Gastroesophageal sphincter (tissue), 4 donors: ENCODE measurements around the gene PNMT. TPM values are rescaled to one million over a fixed set of nuclear protein-coding genes. Genes with fewer than 3 reads are reported as not detected.

ENCODE experiments used
- ATAC-seq: fragments of 150-250 bp; one replicate; pipeline ENCODE4 v1.9.1; 2016; ENCODE audit warnings: mild to moderate bottlenecking, moderate library complexity
- H3K27ac ChIP-seq, 4 donors: fragments of 200-600 bp; sonication (generic) in 3 of 4; 1 replicate in 3 of 4; 2 replicates in 1 of 4; pipeline ENCODE4 v1.5.1; 2016 to 2019
- H3K27me3 ChIP-seq: fragments of 200-600 bp; sonication (generic); one replicate; pipeline ENCODE4 v1.5.1; 2019
- H3K36me3 ChIP-seq, 2 donors: fragments of 200-600 bp; sonication (generic); one replicate each; pipeline ENCODE4 v1.5.1; 2019; ENCODE audit warnings: control low read depth in 1 of 2
- H3K4me1 ChIP-seq, 3 donors: fragments of 200-600 bp; sonication (generic); 1 replicate in 2 of 3; 2 replicates in 1 of 3; pipeline ENCODE4 v1.5.1; 2016 to 2019; ENCODE audit warnings: control low read depth in 2 of 3
- H3K4me3 ChIP-seq, 2 donors: fragments of 200-600 bp; sonication (generic); one replicate each; pipeline ENCODE4 v1.5.1; 2019; ENCODE audit warnings: mild to moderate bottlenecking in 1 of 2, moderate library complexity in 1 of 2
- H3K9me3 ChIP-seq, 3 donors: fragments of 200-600 bp; sonication (generic); one replicate each; pipeline ENCODE4 v1.5.1; 2017 to 2019; ENCODE audit warnings: control low read depth in 2 of 3
- EP300 ChIP-seq: sonication (generic); formaldehyde crosslinking; IDR thresholded peaks from one replicate; pipeline ENCODE4 v1.6.1; 2017; ENCODE audit warnings: antibody characterized with exemption, mild to moderate bottlenecking
- POLR2A ChIP-seq, 2 donors: fragments of 450-650 bp; IDR thresholded peaks; one replicate each; pipeline ENCODE4 v1.6.1; 2017; ENCODE audit warnings: antibody characterized with exemption in 2 of 2, mild to moderate bottlenecking in 2 of 2, moderate library complexity in 1 of 2
- POLR2AphosphoS5 ChIP-seq: sonication (generic); formaldehyde crosslinking; IDR thresholded peaks from one replicate; pipeline ENCODE4 v1.6.1; 2017; ENCODE audit warnings: antibody characterized with exemption
- WGBS, 2 donors: methylation state at CpG; one replicate each; pipeline ENCODE4 v1.1.5; 2018; ENCODE audit warnings: low coverage in 1 of 2; 5-methylcytosine and 5-hydroxymethylcytosine counted together
- total RNA-seq, 4 donors: library from RNA; depleted of rRNA; stranded (reverse); fragments of >200 nt; gene quantifications; one replicate each; pipeline ENCODE4 v1.1.0, GENCODE V29; 2016
- TF ChIP-seq, protein P1 (sequence below), 4 experiments: fragments of 200-600 bp in 2 of 4; fragments of 450-650 bp in 2 of 4; sonication (generic) in 1 of 4; IDR thresholded peaks; one replicate each; pipeline ENCODE4 v1.5.1; 2017 to 2019; ENCODE audit warnings: antibody characterized with exemption in 4 of 4, mild to moderate bottlenecking in 2 of 4, moderate library complexity in 2 of 4

Gene PNMT
- total RNA-seq, 4 donors from 2014 or later, result 6.7 to 11.7 (median 7.5) TPM

DNA sequence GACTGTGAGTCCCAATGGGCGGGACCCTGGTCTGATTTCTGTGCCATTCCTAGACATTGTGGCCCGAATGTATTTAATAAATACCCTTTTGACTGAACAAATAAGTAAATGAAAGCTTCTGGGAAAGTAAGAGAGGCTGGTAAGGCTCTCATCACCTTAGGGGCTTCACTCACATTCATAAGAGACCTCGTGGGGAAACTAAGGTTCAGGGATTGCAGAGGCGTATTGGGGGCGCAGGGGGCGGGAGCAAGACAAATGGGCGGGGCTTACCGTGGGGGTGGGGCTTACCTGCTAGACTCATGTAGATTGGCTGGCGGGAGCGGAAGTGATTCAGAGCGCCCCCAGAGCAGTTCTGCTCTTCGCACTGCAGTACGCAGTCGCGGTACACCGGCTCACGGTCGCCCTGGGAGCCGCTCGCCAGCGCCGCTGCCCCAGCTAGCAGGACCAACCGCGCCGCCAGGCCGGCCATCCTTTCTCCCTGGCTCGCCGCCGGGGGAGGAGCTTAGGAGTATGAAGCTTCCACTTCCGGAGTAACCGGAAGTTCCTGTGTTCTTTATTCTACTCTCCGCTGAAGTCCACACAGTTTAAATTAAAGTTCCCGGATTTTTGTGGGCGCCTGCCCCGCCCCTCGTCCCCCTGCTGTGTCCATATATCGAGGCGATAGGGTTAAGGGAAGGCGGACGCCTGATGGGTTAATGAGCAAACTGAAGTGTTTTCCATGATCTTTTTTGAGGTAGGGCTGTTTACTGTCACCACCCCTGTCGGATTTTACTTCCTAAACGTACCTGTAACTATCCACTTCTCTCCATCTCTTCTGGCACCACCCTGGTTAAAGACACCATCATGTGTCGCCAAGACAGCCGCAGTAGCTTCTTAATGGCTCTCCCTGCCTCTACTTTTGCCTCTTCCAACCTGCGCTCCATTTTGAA lies 19.6 kb downstream of the PNMT start, which contains the start of gene PGAP3:
PGAP3 (minus strand) TSS at position 512 of the 929 bp plus-strand sequence; CDS start at position 469, 43 bp downstream.
- H3K4me3 ChIP-seq, result peak within 1 kb of the TSS; percentile 69 to 76
- H3K27me3 ChIP-seq, result no peaks in the 10 kb centered on the region
- ATAC-seq, result peak; percentile 94
- peaks cover 0 to 30% of the 10 kb centered on the region in 2 donors for H3K36me3 ChIP-seq
- peak within 1 kb of the TSS; percentile 55 to 93 (median 90) for H3K27ac ChIP-seq
- H3K9me3 ChIP-seq, result no peaks in the 10 kb centered on the region
- TF ChIP-seq POLR2A (IDR thresholded peaks at IDR 0.05) (peak in 1 of 2 donors; percentile 33), EP300 (no peak), POLR2AphosphoS5 (peak; percentile 45)
- TF ChIP-seq, protein P1, sequence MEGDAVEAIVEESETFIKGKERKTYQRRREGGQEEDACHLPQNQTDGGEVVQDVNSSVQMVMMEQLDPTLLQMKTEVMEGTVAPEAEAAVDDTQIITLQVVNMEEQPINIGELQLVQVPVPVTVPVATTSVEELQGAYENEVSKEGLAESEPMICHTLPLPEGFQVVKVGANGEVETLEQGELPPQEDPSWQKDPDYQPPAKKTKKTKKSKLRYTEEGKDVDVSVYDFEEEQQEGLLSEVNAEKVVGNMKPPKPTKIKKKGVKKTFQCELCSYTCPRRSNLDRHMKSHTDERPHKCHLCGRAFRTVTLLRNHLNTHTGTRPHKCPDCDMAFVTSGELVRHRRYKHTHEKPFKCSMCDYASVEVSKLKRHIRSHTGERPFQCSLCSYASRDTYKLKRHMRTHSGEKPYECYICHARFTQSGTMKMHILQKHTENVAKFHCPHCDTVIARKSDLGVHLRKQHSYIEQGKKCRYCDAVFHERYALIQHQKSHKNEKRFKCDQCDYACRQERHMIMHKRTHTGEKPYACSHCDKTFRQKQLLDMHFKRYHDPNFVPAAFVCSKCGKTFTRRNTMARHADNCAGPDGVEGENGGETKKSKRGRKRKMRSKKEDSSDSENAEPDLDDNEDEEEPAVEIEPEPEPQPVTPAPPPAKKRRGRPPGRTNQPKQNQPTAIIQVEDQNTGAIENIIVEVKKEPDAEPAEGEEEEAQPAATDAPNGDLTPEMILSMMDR (IDR thresholded peaks at IDR 0.05), result peak in 1 of 4 experiments; percentile 24
- peaks cover 0 to 20% (median 8%) of the 10 kb centered on the region in 3 donors for H3K4me1 ChIP-seq
- WGBS, 2 donors, result 1 to 3% methylated on average over 10 to 14 of the region's 45 CpGs

DNA sequence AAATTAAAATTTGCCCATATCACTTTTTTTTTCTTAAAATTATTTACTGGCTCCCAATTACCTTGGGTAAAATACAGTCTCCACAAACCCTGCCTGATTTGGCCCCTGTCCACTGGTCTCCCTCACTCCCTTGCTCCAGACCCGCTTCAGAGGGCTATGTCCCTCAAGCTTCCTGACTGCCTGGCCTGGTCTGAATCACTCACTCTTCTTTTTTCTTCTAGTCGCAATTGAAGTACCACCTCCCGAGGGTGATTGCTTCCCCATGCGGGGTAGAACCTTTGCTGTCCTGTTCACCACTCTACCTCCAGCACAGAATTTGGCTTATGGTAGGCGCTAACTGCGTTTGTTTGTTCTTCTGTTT lies 20.2 kb downstream of the PNMT start:
- Histone ChIP-seq H3K27ac (peak overlapping the region; percentile 55 to 93 (median 90)), H3K27me3 (no peaks in the 10 kb centered on the region), H3K4me1 (peaks cover 0 to 20% (median 8%) of the 10 kb centered on the region in 3 donors), H3K4me3 (peak overlapping the region; percentile 69 to 76), H3K9me3 (no peaks in the 10 kb centered on the region), H3K36me3 (peaks cover 0 to 24% of the 10 kb centered on the region in 2 donors)
- no peak for TF ChIP-seq POLR2AphosphoS5
- no peak for TF ChIP-seq POLR2A (IDR thresholded peaks at IDR 0.05)
- TF ChIP-seq, protein P1 (IDR thresholded peaks at IDR 0.05), result no peak
- TF ChIP-seq EP300, result no peak
- 10 to 16% methylated on average over 6 of the region's 6 CpGs for WGBS, 2 donors
- no peak for ATAC-seq

DNA sequence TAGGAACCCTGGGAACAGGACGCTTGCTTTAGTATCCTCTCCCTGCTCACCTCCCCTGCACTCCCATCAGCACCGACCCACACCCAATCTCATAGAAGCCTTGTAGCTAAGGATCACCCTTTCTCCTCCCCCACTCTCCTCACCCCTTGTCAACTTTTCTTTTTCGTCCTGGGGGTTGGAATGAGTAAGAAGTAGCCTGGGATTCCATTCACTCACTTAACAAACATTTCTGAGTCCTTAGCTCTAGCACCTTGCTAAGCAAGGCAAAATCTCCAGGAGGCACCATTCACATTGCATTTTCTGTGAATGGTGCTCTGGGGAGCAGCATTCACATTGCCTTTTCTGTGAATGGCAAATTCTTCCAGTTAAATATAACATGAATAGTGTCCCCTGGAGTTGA lies 20.7 kb downstream of the PNMT start:
- Histone ChIP-seq H3K4me3 (no peak overlapping the region), H3K9me3 (no peaks in the 10 kb centered on the region), H3K27ac (no peak overlapping the region), H3K27me3 (no peaks in the 10 kb centered on the region), H3K36me3 (peaks cover 0 to 19% of the 10 kb centered on the region in 2 donors), H3K4me1 (peaks cover 0 to 20% (median 8%) of the 10 kb centered on the region in 3 donors)
- TF ChIP-seq POLR2A (IDR thresholded peaks at IDR 0.05) (no peak), POLR2AphosphoS5 (no peak), EP300 (no peak)
- TF ChIP-seq, protein P1 (IDR thresholded peaks at IDR 0.05), result no peak
- no peak for ATAC-seq
- WGBS, 2 donors, result 29 to 31% methylated on average over 3 of the region's 3 CpGs

DNA sequence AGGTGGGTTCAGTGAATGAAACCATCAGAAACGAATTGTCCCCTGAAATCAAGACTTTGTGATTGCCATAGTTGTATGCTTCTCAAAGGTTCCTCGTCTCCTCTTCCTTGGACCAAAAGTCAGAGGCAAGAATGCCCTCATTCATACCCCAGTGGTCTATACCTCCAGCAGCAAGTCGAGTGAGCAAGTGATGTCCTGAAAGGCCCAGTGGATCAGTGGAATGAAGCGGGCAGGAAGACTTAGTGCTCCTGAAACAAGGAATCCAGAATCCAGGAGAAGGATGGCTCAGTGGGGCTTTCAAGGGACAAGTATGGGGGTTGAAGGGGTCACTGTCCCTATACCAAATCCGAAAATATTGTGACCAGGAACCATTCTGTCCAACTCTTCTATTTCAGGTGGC lies 26.3 kb downstream of the PNMT start:
- no peak for TF ChIP-seq EP300
- ATAC-seq, result no peak
- 78 to 86% methylated on average over 4 to 5 of the region's 5 CpGs for WGBS, 2 donors
- Histone ChIP-seq H3K9me3 (no peaks in the 10 kb centered on the region), H3K27ac (no peak overlapping the region), H3K4me1 (peaks cover 0 to 9% (median 0%) of the 10 kb centered on the region in 3 donors), H3K4me3 (no peak overlapping the region), H3K36me3 (peaks cover 0 to 7% of the 10 kb centered on the region in 2 donors), H3K27me3 (no peaks in the 10 kb centered on the region)

DNA sequence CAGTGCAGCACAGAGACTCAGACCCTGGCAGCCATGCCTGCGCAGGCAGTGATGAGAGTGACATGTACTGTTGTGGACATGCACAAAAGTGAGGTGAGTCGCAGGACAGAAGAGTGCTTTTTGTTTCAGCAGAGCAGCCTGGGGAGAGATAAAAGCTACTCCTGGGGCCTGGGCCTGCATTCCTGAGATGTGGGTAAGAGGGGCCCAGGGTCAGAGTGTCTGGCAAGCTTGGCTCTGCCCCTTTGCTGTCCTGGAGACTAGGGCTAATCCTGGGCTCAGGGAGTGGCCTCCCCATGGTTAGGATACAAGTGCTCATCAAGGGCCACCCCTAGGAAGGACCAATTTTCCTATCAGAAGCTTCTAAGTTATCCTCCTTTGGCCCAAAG lies 26.8 kb downstream of the PNMT start:
- no peak for ATAC-seq
- TF ChIP-seq, protein P1 (IDR thresholded peaks at IDR 0.05), result no peak
- TF ChIP-seq POLR2AphosphoS5, result no peak
- no peak for TF ChIP-seq EP300
- no peak for TF ChIP-seq POLR2A (IDR thresholded peaks at IDR 0.05)
- peaks cover under 1% of the 10 kb centered on the region for H3K27me3 ChIP-seq
- peaks cover 0 to 10% (median 0%) of the 10 kb centered on the region in 3 donors for H3K4me1 ChIP-seq
- H3K9me3 ChIP-seq, result no peaks in the 10 kb centered on the region
- H3K36me3 ChIP-seq, result peaks cover 0 to 7% of the 10 kb centered on the region in 2 donors
- WGBS, 2 donors, result 70 to 100% methylated on average over 1 to 2 of the region's 2 CpGs
- no peak overlapping the region for H3K4me3 ChIP-seq
- no peak overlapping the region for H3K27ac ChIP-seq
